ENCODE results near the gene EMC9.

GRCh38 chr14:24186831-24187538, 45.6 kb upstream of the EMC9 start:
- TF ChIP-seq CTCF (IDR thresholded peaks at IDR 0.05; ENCODE audit: borderline replicate concordance, extremely low read depth, low read length, poor library complexity, severe bottlenecking) (no peak), EZH2 (IDR thresholded peaks at IDR 0.05; ENCODE audit: borderline replicate concordance, low read depth, low read length, severe bottlenecking) (no peak)

Measured in DND-41 (cell line).